Motor neuron (in vitro differentiated cells): ENCODE measurements around the gene EYA2. TPM values are rescaled to one million over a fixed set of nuclear protein-coding genes. Genes with fewer than 3 reads are reported as not detected.

ENCODE experiments used
- ATAC-seq, 8 experiments: fragments of 200-7000 bp; cut with Tn5 transposase; replicated peaks in 6 of 8; 2 replicates each; pipeline ENCODE4 v1.8.0; 2021; ENCODE audit warnings: mild to moderate bottlenecking in 8 of 8, moderate library complexity in 8 of 8
- H3K27ac ChIP-seq, 2 donors: fragments of 250-450 bp; sonication (Bioruptor Pico); 2 replicates each; pipeline ENCODE4 v1.9.0; 2021; ENCODE audit warnings: antibody characterized with exemption in 2 of 2, mild to moderate bottlenecking in 2 of 2, moderate library complexity in 1 of 2
- H3K4me1 ChIP-seq, 2 donors: fragments of 250-450 bp; sonication (Bioruptor Pico); replicated peaks in 1 of 2; 2 replicates each; pipeline ENCODE4 v1.6.1; 2021; ENCODE audit warnings: antibody characterized with exemption in 2 of 2, mild to moderate bottlenecking in 2 of 2, moderate library complexity in 1 of 2
- H3K4me3 ChIP-seq, 5 donors: fragments of 250-450 bp; sonication (Bioruptor Pico); 2 replicates each; pipeline ENCODE4 v1.9.0; 2021; ENCODE audit warnings: antibody characterized with exemption in 5 of 5, mild to moderate bottlenecking in 5 of 5, moderate library complexity in 4 of 5
- WGBS, 10 experiments: fragments of 450-650 bp; shearing (Covaris generic); methylation state at CpG; one replicate each; pipeline ENCODE4 v1.0.0; 2022; 5-methylcytosine and 5-hydroxymethylcytosine counted together
- in situ Hi-C, 9 experiments: fragments of 400-800 bp; cut with MboI; loops; one replicate each; pipeline ENCODE4 v1.15.0; 2021; ENCODE audit warnings: low sequenced_read_pairs in 9 of 9, low pct_unique_long_range_greater_than_20kb in 2 of 9; ENCODE audit not compliant: unreplicated experiment in 9 of 9
- total RNA-seq, 8 experiments: library from RNA; unstranded; fragments of 300-600 nt; gene quantifications; 2 replicates each; pipeline versions ENCODE4 v1.2.3 to v1.2.4, GENCODE V29; 2022

The EYA2 gene
- total RNA-seq, 8 experiments from 2014 or later, result 0.18 to 7.5 (median 1.9) TPM; not detected in 1

GRCh38 chr20:47136782-47137181 is 242.1 kb downstream of the EYA2 start:
- Histone ChIP-seq H3K4me3 (no peak overlapping the region), H3K4me1 (no peaks in the 10 kb centered on the region), H3K27ac (no peak overlapping the region)
- WGBS, 10 experiments, result 40 to 100% (median 83%) methylated on average over 1 to 6 of the region's 6 CpGs; no CpG with 5 or more reads in 3 of the 10 experiments
- ATAC-seq, result no peak
- in situ Hi-C loops, result loop anchor here in 2 of 9 experiments (25.0 kb wide), 1 partner anchor 374 kb away; no protein-coding TSS in a partner anchor

GRCh38 chr20:47137231-47137870 is 242.7 kb downstream of the EYA2 start:
- Histone ChIP-seq H3K4me1 (no peaks in the 10 kb centered on the region), H3K27ac (no peak overlapping the region), H3K4me3 (no peak overlapping the region)
- ATAC-seq, result peak in 2 of 8 experiments; percentile 24 to 77
- in situ Hi-C loops, result loop anchor here in 2 of 9 experiments (25.0 kb wide), 1 partner anchor 375 kb away; no protein-coding TSS in a partner anchor
- 20 to 100% (median 70%) methylated on average over 1 to 4 of the region's 4 CpGs for WGBS, 10 experiments

GRCh38 chr20:47139934-47140535 is 245.4 kb downstream of the EYA2 start:
- no peak overlapping the region for H3K4me3 ChIP-seq
- 8 to 100% (median 80%) methylated on average over 1 to 4 of the region's 5 CpGs; no CpG with 5 or more reads in 1 of the 10 experiments for WGBS, 10 experiments
- no peak for ATAC-seq
- in situ Hi-C loops, result loop anchor here in 2 of 9 experiments (25.0 kb wide), 1 partner anchor 378 kb away; no protein-coding TSS in a partner anchor
- H3K4me1 ChIP-seq, result no peaks in the 10 kb centered on the region
- no peak overlapping the region for H3K27ac ChIP-seq

DNA sequence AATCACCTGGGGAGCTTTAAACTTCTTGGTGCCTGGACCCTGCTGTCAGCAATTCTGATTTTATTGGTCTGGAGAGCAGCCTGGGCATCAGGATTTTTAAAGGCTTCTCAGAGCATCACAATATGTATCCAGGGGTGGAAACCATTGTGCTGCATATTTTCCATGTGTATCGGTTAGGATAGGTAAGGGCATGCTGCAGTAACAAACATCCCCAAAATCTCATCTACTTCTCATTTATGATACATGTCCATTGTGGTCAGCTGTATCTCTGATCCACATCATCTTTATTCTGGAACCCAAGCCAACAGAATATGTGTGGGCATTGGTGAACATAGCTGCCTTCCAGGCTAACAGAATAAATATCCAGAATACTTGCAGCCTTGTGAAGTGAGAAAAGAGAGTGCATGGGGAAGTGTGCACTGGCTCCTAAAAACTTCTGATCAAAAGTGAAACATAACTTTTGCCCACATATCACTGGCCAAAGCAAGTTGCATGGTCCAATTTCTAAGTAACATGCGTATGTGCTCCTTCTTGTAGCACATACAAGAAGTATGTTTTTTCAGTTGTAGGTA is 246.8 kb downstream of the EYA2 start:
- WGBS, 10 experiments, result 90 to 100% (median 100%) methylated on average over 1 to 2 of the region's 2 CpGs; no CpG with 5 or more reads in 2 of the 10 experiments
- in situ Hi-C loops, result loop anchor here in 2 of 9 experiments (25.0 kb wide), 1 partner anchor 379 kb away; no protein-coding TSS in a partner anchor
- no peak for ATAC-seq
- no peak overlapping the region for H3K4me3 ChIP-seq
- H3K27ac ChIP-seq, result no peak overlapping the region
- H3K4me1 ChIP-seq, result no peaks in the 10 kb centered on the region

DNA sequence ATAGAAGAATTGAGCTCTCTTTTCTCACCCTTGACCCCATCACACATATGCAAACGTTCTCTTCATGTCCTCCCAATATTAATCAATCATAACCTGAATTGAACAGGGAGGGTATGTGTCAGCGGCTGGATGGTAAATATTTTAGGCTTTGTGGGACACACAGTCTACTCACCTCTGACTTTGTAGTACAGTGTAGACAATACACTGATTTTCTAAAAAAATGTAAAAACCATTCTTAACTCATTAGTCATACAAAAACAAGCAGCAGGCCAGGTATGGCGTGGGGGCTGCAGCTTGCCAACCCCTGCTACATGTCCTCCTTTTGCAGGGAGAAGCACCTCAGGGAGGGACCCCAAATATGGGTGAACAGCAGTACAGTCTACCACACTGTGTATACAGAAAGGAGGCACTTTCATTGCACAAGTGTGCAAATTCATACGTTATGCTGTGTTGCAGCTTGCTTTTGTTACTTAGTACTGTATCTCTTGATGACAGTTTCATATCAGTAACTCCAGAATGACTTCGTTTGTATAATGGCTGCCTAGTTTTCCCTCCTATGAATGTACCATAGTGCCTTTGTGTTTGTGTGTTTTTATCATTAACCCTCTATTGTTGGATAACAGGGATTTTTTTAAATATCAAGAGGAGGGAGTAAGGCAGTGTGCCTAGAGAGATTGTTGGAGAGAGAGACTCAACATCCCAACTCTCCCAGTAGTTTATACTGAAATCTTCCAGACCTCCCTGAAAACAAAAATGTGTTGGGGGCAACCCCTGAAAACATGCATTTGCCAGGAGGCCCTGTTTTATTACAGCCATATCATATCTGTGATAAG is 247.5 kb downstream of the EYA2 start:
- in situ Hi-C loops, result loop anchor here in 2 of 9 experiments (25.0 kb wide), 1 partner anchor 380 kb away; no protein-coding TSS in a partner anchor
- H3K4me3 ChIP-seq, result no peak overlapping the region
- H3K27ac ChIP-seq, result no peak overlapping the region
- H3K4me1 ChIP-seq, result no peaks in the 10 kb centered on the region
- 47 to 95% (median 77%) methylated on average over 1 to 4 of the region's 5 CpGs for WGBS, 10 experiments
- no peak for ATAC-seq

DNA sequence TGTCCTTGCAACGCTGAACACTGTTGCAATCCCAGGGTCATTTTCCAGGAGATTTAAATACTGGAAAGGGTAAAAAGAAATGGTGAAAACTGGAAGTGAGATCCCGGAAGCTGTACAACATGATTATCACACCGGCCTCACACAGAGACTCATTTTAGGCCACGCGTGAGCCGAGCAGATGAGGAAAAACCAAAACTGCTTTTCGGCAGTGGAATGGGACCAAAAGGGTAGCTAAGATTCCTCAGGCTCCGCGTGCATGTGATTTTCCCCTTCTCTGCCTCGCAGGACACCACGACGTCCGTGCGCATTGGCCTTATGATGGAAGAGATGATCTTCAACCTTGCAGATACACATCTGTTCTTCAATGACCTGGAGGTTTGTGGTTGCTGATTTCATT is 248.1 kb downstream of the EYA2 start:
- in situ Hi-C loops, result loop anchor here in 2 of 9 experiments (25.0 kb wide), 1 partner anchor 380 kb away; no protein-coding TSS in a partner anchor
- ATAC-seq, result no peak
- Histone ChIP-seq H3K4me1 (no peaks in the 10 kb centered on the region), H3K4me3 (no peak overlapping the region), H3K27ac (no peak overlapping the region)
- WGBS, 10 experiments, result 83 to 100% (median 90%) methylated on average over 1 to 12 of the region's 14 CpGs

DNA sequence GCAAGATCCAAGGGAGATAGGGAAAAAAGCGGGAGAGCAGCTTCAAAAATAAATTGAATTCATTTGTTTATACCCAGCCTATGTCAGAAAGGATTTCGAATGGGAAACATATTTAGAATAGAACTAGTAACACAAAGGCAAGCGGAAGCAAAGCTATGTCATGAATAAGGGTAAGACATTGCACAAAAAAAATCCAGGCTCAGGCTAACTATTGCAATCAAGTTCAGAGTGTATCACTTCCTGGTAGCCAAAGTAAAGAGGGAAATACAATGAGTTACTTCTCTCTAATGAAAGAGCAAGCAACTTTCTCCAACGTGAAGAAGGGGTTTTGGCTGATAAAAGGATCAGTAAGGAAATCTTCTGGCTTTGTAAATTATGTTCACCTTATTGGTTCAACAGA is 249.0 kb downstream of the EYA2 start:
- no peaks in the 10 kb centered on the region for H3K4me1 ChIP-seq

DNA sequence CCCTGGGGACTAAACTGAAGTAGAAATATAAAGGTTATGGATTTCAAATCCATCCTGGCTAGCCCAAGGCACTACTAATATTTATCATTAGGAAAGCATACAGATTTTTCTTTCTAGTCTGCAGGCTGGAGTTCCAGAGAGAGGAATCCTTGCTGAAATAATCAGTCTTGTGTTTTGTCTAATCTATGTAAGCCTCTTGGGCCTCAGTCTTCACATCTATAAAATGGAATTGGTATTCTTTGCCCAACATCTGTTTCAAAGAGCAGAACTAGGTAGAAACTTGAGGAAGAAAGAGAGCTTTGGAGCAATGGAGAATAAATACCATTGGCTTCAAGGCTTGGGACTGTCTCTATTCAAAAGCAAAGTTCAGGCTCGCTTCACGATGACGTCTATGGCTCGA is 249.8 kb downstream of the EYA2 start:
- no peak overlapping the region for H3K27ac ChIP-seq
- no peak for ATAC-seq
- H3K4me3 ChIP-seq, result no peak overlapping the region
- no peaks in the 10 kb centered on the region for H3K4me1 ChIP-seq
- in situ Hi-C loops, result loop anchor here in 2 of 9 experiments (25.0 kb wide), 1 partner anchor 382 kb away; no protein-coding TSS in a partner anchor
- WGBS, 10 experiments, result 82 to 100% (median 90%) methylated on average over 2 to 4 of the region's 4 CpGs; no CpG with 5 or more reads in 2 of the 10 experiments

More for the DNA sequence above, 249.0 kb downstream of the EYA2 start:
- H3K4me3 ChIP-seq, result no peak overlapping the region
- H3K27ac ChIP-seq, result no peak overlapping the region
- 5 to 93% (median 75%) methylated on average over 3 to 4 of the region's 4 CpGs; no CpG with 5 or more reads in 1 of the 10 experiments for WGBS, 10 experiments
- in situ Hi-C loops, result loop anchor here in 2 of 9 experiments (25.0 kb wide), 1 partner anchor 381 kb away; no protein-coding TSS in a partner anchor
- no peak for ATAC-seq

- no peaks in the 10 kb centered on the region for H3K4me1 ChIP-seq
- 41 to 81% (median 58%) methylated on average over 3 to 7 of the region's 7 CpGs; no CpG with 5 or more reads in 6 of the 10 experiments for WGBS, 10 experiments
- no peak for ATAC-seq
- no peak overlapping the region for H3K4me3 ChIP-seq
- H3K27ac ChIP-seq, result no peak overlapping the region
- in situ Hi-C loops, result loop anchor here in 2 of 9 experiments (25.0 kb wide), 1 partner anchor 384 kb away; no protein-coding TSS in a partner anchor
Measured at GRCh38 chr20:47146686-47147085, 252.0 kb downstream of the EYA2 start.

DNA sequence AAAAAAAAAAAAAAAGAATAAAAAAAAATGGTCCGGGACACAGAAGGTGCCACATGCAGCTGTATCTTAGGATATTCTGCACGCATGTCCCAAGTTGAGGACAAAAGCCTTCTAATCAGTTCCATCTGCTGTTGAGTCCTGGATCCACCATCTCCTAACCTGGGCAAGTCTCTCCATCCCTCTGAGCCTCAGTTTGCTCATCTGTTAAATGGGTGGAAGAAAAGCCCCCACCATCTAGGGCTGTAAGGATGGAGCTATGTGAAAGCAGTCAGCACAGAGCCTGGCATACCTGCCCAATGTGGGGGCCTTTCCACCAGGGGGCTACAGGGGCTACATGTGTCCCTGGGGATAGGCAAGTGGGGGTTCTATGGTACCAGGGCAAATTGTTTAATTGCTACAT is 253.4 kb downstream of the EYA2 start:
- Histone ChIP-seq H3K4me1 (no peaks in the 10 kb centered on the region), H3K27ac (no peak overlapping the region), H3K4me3 (no peak overlapping the region)
- 33 to 100% (median 97%) methylated on average over 1 to 2 of the region's 2 CpGs; no CpG with 5 or more reads in 4 of the 10 experiments for WGBS, 10 experiments
- ATAC-seq, result no peak
- in situ Hi-C loops, result loop anchor here in 2 of 9 experiments (25.0 kb wide), 1 partner anchor 386 kb away; no protein-coding TSS in a partner anchor

DNA sequence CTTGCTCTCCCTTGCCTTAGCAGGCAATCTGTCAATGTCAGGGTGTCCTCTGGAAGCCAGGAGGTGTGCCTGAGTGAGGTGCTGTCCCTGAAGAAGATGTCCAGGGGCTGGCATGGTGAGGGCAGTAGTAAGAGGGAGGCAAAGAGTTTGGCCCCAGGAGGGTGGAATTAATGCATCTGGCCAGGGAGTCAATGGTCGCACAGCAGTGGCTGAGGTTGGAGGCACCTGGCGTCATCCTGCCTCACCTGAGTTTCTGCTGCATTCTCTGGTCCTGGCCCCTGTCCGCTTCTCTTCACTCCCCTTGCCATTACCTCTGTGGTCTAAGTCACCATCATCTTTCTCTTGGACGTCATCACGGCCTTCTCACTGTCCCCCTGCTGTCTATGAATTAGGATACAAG is 255.3 kb downstream of the EYA2 start:
- in situ Hi-C loops, result loop anchor here in 8 of 9 experiments (10.0 to 25.0 kb wide), 2 partner anchors 388 to 395 kb away; no protein-coding TSS in a partner anchor
- 61 to 80% (median 76%) methylated on average over 2 to 5 of the region's 5 CpGs; no CpG with 5 or more reads in 7 of the 10 experiments for WGBS, 10 experiments

More for the DNA sequence above, 255.3 kb downstream of the EYA2 start:
- no peak overlapping the region for H3K4me3 ChIP-seq
- ATAC-seq, result no peak
- H3K4me1 ChIP-seq, result no peaks in the 10 kb centered on the region
- no peak overlapping the region for H3K27ac ChIP-seq
